HG03103 (cell line): ENCODE results near the gene SRSF1.
A peak's percentile ranks its signal among the peaks of the same experiment; 100 is the strongest.

Experiments
- ATAC-seq: cut with Tn5 transposase; IDR thresholded peaks from one replicate; pipeline ENCODE4 v1.9.1; 2021; ENCODE audit warnings: low read depth; ENCODE audit not compliant: unreplicated experiment

Gene SRSF1

GRCh38 chr17:58019521-58019920, 12.5 kb upstream of the SRSF1 start:
- no peak for ATAC-seq

- no peak for ATAC-seq
Observed at GRCh38 chr17:58019039-58019438, 12.0 kb upstream of the SRSF1 start.

- ATAC-seq, result no peak
Observed at GRCh38 chr17:58010067-58010799, 3.2 kb upstream of the SRSF1 start.

- peak; percentile 26 for ATAC-seq
Observed at GRCh38 chr17:58007781-58008706, 998 bp upstream of the SRSF1 start.

- ATAC-seq, result no peak
Observed at GRCh38 chr17:58006560-58006923, 504 bp downstream of the SRSF1 start.

DNA sequence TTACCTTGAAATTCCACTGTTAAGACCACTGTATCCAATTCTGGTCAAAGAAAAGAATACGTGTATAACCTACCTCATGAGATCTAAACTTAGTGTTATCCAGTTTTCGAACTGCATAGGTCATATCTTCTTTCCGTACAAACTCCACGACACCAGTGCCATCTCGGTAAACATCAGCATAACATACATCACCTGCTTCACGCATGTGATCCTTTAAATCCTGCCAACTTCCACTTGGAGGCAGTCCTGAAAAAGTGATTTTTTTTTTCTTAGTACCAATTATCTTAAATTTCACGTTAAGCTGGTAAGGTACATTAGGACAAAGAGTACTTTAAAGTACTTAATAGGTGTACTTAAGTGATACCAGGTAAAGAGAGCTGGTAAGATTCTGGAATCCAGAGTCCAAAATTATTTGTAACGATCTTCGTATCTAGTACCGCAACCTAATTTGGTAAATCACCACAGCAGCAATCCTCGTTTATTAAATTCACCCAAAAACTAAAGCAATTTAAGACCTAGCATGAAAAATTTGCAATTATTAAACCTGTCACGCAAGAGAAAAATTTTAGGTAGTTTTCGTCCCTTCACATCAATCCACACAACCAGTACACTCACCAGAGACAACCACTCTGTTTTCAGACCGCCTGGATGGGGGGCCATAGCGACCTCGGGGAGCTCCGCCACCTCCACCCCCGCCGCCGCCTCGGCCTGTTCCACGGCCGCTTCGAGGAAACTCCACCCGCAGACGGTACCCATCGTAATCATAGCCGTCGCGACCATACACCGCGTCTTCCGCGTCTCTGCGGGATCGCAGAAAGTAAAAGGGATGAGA, 1.1 kb downstream of the SRSF1 start:
- no peak for ATAC-seq

DNA sequence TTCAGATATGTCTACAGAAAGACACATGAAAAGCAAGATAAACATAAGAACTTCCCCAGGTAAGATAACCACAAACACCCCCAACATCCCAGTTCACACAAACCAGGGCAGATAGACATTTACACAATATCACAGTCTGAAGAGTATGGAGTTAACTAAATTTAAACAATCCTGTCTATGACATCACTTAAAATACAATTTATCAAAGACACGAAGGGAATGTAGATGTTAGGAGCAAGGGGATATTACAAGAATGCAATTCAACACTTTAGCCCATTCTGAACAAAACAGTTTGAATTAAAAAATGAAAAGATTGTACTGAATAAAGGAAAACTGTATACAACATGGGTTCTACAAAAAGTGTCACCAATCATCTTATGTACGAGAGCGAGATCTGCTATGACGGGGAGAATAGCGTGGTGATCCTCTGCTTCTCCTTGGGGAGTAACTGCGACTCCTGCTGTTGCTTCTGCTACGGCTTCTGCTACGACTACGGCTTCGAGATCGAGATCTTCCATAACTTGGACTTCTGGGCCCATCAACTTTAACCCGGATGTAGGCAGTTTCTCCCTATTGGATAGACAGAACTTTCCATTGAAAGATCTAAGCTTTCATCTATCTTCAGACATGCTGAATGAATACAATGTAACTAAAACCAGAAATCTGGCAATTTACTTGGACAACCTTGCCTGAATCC, 1.9 kb downstream of the SRSF1 start:
- no peak for ATAC-seq

- no peak for ATAC-seq
Observed at GRCh38 chr17:58004060-58004459, 3.0 kb downstream of the SRSF1 start.

DNA sequence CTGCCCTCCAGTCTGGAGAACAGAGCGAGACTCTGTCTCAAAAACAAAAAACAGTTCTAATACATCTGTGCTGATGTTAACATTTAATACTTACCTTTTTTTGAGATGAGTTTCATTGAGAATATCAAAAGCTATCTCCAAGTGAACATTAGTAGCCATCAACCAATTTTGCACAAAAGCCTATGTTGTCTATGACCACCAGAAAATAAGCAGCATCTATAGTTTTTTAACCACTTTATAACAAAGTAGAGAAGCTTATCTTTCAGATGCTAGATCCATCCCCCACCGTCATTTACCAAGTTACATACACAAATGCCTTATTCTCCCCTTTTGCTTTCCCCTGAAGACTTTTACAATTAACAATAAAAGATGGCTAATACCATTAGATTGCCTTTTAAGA, 4.1 kb downstream of the SRSF1 start:
- no peak for ATAC-seq

- no peak for ATAC-seq
Observed at GRCh38 chr17:58002154-58002948, 4.7 kb downstream of the SRSF1 start.

DNA sequence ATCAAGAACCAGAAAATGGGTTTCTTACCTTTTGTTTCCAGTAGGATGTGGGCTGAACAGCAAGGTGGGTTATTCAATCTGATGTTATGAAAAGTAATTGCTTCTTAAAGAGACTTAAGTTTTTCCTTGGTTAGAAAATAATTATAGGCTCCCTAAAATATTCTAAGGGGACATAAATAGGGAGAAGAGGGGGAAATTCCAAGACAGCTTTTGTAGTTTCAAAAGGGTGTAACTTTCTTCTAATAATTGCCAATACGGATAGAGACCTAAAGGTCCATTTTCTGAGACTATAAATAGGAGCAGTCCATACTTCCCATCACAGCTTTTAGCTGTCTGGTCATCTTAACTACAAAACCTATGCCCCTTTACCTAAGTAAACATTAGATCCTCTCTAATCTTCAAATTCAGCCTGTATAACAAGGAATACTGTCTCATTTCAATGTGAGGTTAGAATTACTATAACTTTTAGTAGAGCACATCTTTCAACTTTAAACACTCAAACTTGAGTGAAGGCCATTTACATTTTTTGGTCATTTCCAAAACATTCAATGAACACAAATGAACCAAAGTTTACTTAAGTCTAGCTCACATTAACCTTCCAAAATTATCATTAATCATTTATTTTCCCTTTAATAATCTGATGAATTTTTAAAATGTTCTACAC, 5.5 kb downstream of the SRSF1 start:
- ATAC-seq, result no peak

GRCh38 chr17:57999496-58000017, 7.5 kb downstream of the SRSF1 start:
- peak; percentile 46 for ATAC-seq

DNA sequence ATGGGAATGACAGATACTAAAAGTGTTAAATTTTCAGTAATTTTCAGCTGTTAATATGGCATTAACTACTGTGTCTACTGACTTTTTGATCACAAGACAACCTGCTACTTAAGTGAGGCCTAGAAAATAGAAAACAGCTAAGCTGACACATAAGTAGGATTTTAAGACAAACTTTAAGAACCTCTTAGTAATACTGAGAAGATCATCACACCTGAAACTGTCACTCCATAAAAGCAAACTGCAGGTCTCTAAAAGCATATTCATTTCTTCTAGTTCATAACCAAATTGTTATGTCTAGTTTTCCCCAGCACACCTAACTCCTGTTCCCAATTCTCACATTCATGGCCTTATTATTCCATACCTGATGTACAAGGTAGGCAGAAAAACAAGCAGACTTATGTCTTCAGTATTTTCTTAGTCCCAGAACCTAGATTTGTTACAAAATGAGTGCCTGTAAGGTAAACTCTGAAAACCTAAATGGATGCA, 8.0 kb downstream of the SRSF1 start:
- no peak for ATAC-seq

- ATAC-seq, result no peak
Observed at GRCh38 chr17:57997085-57997809, 9.8 kb downstream of the SRSF1 start.

DNA sequence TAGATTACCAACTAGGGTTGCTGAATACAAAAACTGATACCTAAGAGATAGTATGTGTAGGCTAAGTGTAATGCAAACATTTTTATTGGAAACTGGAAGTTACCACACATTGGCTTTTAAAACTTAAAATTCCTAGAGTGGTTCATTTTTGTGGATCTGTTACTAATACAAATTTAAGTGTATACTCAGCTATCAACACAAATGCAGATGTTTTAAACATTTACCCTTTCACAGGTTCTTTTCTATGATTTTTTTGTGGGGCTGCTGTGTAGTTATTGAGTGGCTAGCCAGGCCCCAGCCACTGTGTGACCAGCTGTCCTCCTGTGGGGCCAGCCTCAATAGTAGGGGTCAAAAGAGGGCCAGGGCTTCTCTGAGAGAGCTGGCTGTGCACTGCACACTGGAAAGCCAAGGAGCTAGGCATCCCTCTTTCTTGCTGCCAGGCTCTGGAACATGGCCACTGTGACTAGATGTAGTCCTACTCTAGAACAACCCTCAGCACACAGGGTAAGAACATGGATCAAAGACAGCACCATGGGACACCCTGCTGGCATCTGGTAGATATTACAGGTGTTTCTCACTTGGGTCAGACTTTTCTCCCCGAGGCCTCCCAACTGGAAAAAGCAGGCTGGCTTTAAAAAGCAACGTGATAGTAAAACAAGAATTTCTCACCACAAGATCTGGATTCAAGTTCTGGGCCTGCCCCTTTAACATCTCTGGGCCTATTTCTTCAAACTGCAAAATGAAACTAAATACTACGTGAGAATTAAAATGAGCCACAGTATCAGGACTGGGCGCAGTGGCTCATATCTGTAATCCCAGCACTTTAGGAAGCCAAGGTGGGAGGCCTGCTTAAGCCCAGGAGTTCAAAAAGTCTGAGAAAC, 11.7 kb downstream of the SRSF1 start:
- peak; percentile 59 for ATAC-seq

DNA sequence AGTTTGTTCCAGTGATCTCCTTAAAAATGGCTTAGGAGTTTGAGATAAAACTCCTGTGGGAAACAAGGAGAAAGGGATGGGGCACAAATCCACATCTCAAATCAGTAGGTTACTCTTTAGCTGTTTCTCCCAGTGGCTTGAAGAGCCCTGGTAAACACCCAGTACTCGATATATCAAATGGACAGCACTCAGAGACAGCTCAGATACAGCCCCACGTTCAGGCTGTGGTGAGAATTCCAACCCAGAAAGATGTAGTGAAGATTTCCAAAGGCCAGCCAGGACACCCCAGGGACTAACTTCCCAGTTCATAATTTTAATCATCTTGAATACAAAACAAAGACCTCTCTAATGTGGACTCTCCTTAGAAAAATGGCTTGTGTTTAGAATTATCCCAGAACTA, 12.6 kb downstream of the SRSF1 start:
- no peak for ATAC-seq
